ENCODE measurements around the gene USP48.

DNA sequence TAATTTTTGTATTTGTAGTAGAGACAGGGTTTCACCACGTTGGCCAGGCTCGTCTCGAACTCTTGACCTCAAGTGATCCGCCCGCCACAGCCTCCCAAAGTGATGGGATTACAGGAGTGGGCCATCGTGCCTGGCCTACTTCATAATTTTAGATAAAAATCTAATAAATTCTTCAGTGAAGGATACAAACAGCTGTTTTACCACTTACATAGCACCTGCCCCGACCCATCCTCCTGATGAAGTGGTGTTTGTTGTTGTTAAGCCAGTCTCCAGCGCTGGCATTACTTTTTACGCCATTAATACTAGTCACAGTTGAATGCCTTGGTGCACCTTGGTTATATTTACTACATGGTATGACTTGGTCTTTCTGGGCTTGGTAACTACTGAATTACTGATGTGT is 101.5 kb downstream of the USP48 start:
- TF ChIP-seq, protein P1, sequence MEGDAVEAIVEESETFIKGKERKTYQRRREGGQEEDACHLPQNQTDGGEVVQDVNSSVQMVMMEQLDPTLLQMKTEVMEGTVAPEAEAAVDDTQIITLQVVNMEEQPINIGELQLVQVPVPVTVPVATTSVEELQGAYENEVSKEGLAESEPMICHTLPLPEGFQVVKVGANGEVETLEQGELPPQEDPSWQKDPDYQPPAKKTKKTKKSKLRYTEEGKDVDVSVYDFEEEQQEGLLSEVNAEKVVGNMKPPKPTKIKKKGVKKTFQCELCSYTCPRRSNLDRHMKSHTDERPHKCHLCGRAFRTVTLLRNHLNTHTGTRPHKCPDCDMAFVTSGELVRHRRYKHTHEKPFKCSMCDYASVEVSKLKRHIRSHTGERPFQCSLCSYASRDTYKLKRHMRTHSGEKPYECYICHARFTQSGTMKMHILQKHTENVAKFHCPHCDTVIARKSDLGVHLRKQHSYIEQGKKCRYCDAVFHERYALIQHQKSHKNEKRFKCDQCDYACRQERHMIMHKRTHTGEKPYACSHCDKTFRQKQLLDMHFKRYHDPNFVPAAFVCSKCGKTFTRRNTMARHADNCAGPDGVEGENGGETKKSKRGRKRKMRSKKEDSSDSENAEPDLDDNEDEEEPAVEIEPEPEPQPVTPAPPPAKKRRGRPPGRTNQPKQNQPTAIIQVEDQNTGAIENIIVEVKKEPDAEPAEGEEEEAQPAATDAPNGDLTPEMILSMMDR (IDR thresholded peaks at IDR 0.05), result no peak
- no peak for TF ChIP-seq POLR2A (IDR thresholded peaks at IDR 0.05)
- TF ChIP-seq POLR2AphosphoS5 (IDR thresholded peaks at IDR 0.05), result no peak

Data from prostate gland (tissue), 2 donors.